ENCODE data around the gene ERF. TPM values are rescaled to one million over a fixed set of nuclear protein-coding genes. Genes with fewer than 3 reads are reported as not detected.

The ERF gene
- total RNA-seq, 1 donor from 2014 or later, result 64.5 TPM

DNA sequence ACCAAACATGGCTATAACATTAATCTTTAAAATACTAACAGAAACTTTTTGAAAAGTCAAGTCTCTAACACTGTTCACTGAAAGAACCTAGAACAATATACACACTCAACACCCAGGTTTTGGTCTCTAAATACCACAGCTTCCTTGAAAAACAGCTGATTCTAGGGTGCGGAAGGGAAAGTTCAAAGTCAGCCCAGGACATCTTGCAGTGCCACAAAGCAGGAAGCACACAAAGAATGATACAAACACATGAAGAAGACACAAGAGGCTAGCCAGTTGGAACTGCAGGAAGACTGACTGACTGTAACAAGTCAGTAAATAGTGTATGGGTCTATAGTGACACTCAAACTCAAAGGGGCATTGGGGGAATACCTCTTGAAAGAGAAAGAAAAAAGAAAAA is 42.0 kb downstream of the ERF start:
- Mint-ChIP-seq H3K9me3 (ENCODE audit: low read depth) (no peaks in the 10 kb centered on the region), H3K4me3 (ENCODE audit: unreplicated experiment) (no peak overlapping the region), H3K27ac (ENCODE audit: unreplicated experiment) (no peak overlapping the region), H3K27me3 (ENCODE audit: low read depth) (no peaks in the 10 kb centered on the region), H3K36me3 (ENCODE audit: low read depth) (peaks cover 19% of the 10 kb centered on the region), H3K4me1 (ENCODE audit: low read depth) (peaks cover 30% of the 10 kb centered on the region)
- TF ChIP-seq CTCF (IDR thresholded peaks at IDR 0.05), result no peak
- no peak for DNase-seq (ENCODE audit: low spot score)

DNA sequence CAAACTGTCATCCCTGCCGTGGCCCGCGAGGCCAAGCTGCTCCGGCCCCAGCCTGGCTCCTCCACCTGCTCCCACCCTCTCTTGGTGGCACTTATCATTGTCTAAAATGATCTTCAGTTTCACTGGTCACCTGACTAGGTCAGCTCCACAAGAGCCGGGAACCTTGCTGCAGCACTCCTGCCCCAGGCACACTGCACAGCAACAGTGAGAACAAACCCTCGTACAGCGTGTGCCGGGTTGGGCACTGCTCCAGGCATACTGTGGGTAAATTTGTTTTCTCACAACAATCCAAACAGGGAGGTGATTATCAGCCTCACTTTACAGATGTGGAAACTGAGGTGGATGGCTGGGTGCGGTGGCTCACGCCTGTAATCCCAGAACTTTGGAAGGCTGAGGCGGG is 46.3 kb downstream of the ERF start:
- H3K27me3 Mint-ChIP-seq (ENCODE audit: low read depth), result no peaks in the 10 kb centered on the region
- H3K4me3 Mint-ChIP-seq (ENCODE audit: unreplicated experiment), result no peak overlapping the region
- peaks cover 23% of the 10 kb centered on the region for H3K4me1 Mint-ChIP-seq (ENCODE audit: low read depth)
- TF ChIP-seq CTCF (IDR thresholded peaks at IDR 0.05), result no peak
- no peaks in the 10 kb centered on the region for H3K9me3 Mint-ChIP-seq (ENCODE audit: low read depth)
- H3K27ac Mint-ChIP-seq (ENCODE audit: unreplicated experiment), result no peak overlapping the region
- peaks cover 32% of the 10 kb centered on the region for H3K36me3 Mint-ChIP-seq (ENCODE audit: low read depth)
- no peak for DNase-seq (ENCODE audit: low spot score)

- peak overlapping the region; percentile 88 for H3K27ac Mint-ChIP-seq (ENCODE audit: unreplicated experiment)
- peaks cover 23% of the 10 kb centered on the region for H3K4me1 Mint-ChIP-seq (ENCODE audit: low read depth)
- no peaks in the 10 kb centered on the region for H3K9me3 Mint-ChIP-seq (ENCODE audit: low read depth)
- no peak for DNase-seq (ENCODE audit: low spot score)
- H3K36me3 Mint-ChIP-seq (ENCODE audit: low read depth), result peaks cover 34% of the 10 kb centered on the region
- no peak overlapping the region for H3K4me3 Mint-ChIP-seq (ENCODE audit: unreplicated experiment)
- H3K27me3 Mint-ChIP-seq (ENCODE audit: low read depth), result no peaks in the 10 kb centered on the region
- no peak for TF ChIP-seq CTCF (IDR thresholded peaks at IDR 0.05)
These were observed 47.1 kb downstream of the ERF start for GRCh38 chr19:42207767-42208271.

DNA sequence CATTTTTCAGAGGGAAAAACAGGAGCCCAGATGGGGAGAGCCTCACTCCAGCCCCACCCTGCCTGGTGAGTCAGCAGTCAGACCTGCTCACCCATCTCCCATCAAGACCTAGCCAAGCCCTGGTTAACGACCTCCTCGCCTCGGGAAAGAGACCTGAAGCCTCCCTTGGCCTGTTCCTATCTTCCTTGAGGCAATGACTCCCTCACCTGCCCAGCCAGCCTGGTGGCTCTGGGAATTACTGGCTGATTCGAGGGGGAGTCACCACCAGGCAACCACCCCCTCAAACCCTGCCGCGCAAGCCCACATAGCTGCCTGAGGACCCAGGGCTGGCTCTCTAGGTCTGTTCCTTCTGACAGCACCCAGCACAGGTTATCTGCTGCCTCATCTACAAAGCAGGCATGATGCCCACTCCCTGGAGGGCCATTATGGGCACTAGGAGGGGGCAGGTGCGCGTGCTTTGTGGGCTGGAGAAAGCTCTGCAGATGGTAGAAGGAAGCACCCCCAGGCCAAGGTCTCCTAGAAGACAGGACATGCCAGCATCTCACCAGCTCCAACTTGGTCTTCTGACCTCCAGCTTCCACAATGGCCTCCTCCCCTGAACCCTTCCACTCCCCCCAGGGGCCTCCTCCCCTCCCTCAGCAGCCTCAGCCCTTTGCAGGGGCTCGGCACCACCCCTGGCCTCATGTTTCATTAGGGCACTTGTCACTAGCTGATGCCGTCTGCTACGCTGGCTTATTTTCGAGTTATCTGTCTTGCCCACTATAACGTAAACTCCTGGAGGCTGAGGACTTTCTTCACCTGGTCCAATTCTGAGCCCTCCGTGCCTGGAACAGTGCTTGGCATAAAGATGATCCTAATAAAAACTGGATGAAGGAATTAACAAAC is 47.8 kb downstream of the ERF start:
- Mint-ChIP-seq H3K27me3 (ENCODE audit: low read depth) (no peaks in the 10 kb centered on the region), H3K27ac (ENCODE audit: unreplicated experiment) (peak overlapping the region; percentile 88), H3K36me3 (ENCODE audit: low read depth) (peaks cover 36% of the 10 kb centered on the region), H3K4me1 (ENCODE audit: low read depth) (peaks cover 23% of the 10 kb centered on the region), H3K4me3 (ENCODE audit: unreplicated experiment) (no peak overlapping the region), H3K9me3 (ENCODE audit: low read depth) (no peaks in the 10 kb centered on the region)
- no peak for DNase-seq (ENCODE audit: low spot score)
- no peak for TF ChIP-seq CTCF (IDR thresholded peaks at IDR 0.05)

DNA sequence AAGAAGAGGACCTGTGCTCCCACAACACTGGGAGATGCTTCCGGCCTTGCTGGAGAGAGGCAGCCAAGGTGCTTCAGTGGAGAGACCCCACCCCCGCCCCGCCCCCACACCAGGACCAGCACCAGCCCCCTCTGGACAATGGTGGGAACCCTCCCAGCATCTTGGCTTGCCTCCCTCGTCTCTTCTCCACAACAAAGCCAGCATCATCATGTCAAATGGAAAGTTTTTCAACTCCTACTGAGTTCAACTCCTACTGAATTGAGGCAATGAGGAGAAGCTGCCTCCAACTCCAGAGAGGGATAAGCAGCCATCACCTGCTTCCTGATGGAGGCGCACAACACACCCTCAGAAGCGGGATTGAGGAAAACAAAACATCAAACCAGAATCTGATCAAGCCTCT is 50.3 kb downstream of the ERF start:
- DNase-seq (ENCODE audit: low spot score), result no peak
- Mint-ChIP-seq H3K9me3 (ENCODE audit: low read depth) (no peaks in the 10 kb centered on the region), H3K4me3 (ENCODE audit: unreplicated experiment) (no peak overlapping the region), H3K27ac (ENCODE audit: unreplicated experiment) (no peak overlapping the region), H3K4me1 (ENCODE audit: low read depth) (peaks cover 23% of the 10 kb centered on the region), H3K36me3 (ENCODE audit: low read depth) (peaks cover 41% of the 10 kb centered on the region), H3K27me3 (ENCODE audit: low read depth) (no peaks in the 10 kb centered on the region)
- TF ChIP-seq CTCF (IDR thresholded peaks at IDR 0.05), result no peak

All from chondrocyte (in vitro differentiated cells).